HCT116 (cell line): ENCODE measurements around the gene TMEM214.

Experiments
- EZH2 ChIP-seq: fragments of 200-600 bp; sonication (generic); IDR thresholded peaks from 2 replicates; pipeline ENCODE4 v1.6.1; 2017; ENCODE audit warnings: antibody characterized with exemption, mixed run types
- POLR2A ChIP-seq: IDR thresholded peaks from 2 replicates; pipeline ENCODE4 v1.7.0; 2011; ENCODE audit warnings: borderline replicate concordance; ENCODE audit not compliant: insufficient read depth, insufficient read length; ENCODE audit errors: extremely low read depth
- SIN3A ChIP-seq: IDR thresholded peaks from 2 replicates; pipeline ENCODE4 v1.6.1; 2012; ENCODE audit warnings: low read depth

GRCh38 chr2:27041752-27042151 is 9.0 kb downstream of the TMEM214 start:
- TF ChIP-seq POLR2A (no peak), SIN3A (no peak), EZH2 (no peak)
